ENCODE results near the gene SHISA8.
"Not testable (repeated sequence)": the region's sequence is repeated elsewhere in the genome, so short reads cannot be mapped to it uniquely, and the experiment has no call there.

Gene SHISA8

DNA sequence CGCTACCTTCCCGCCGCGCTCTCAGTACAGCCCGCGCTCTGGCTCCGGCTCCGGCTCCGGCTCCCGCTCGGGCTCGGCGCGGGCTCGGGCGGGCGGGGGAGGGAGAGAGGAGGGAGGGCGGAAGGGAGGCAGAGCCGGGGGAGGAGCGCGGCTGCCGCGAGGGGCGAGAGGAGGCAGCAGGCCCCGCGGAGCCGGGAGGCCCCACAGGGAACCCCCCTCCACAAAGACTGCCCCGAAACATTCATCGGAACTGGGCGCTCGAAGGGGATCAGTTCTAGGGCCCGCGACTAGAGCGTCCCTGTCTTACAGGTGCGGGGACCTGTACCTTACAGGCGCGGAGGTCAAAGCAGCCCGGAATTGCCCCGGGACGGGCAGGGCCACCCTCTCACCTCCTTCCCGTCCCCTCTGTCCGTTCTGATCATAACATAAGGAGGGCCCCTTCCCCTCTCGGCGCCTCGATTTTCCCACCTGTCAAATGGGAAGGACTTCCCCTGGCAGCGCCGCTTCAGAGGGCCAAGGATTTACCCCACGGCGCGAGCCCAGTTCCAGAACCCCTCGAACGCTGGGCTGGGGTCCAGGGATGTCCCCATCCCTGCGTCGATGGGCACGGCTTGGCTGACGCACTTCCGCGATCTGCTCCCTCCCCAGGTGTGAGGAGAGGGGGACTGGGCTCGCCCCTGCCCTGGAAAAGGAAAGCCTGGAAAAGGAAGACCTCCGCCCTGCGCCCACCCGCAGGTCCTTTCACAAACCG, at the start of gene SHISA8:
Gene SHISA8, minus strand, starts transcription at position 40 of the 751 bp plus-strand sequence. CDS start 407 bp downstream, outside the sequence.
- peak; percentile 18 to 20 for DNase-seq

DNA sequence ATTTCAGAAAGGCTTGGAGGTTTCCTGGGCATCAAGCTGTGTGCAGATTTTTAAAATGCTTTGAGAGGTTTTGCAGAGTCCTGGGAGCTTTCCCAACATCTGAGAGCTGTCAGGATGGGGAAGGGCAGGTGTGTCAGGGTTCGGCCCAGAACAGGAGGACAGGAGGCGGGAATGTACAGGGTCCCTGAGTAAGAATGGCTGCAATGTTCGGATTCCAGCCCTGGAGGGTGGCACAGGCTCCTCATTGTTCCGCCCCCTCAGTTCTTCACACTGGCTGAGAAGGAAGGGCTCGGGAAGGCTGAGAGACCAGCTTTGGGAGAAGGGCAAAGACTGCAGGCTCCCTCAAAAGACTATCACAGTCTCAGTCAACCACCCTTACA, 49.2 kb upstream of the SHISA8 start:
- no peak for DNase-seq

DNA sequence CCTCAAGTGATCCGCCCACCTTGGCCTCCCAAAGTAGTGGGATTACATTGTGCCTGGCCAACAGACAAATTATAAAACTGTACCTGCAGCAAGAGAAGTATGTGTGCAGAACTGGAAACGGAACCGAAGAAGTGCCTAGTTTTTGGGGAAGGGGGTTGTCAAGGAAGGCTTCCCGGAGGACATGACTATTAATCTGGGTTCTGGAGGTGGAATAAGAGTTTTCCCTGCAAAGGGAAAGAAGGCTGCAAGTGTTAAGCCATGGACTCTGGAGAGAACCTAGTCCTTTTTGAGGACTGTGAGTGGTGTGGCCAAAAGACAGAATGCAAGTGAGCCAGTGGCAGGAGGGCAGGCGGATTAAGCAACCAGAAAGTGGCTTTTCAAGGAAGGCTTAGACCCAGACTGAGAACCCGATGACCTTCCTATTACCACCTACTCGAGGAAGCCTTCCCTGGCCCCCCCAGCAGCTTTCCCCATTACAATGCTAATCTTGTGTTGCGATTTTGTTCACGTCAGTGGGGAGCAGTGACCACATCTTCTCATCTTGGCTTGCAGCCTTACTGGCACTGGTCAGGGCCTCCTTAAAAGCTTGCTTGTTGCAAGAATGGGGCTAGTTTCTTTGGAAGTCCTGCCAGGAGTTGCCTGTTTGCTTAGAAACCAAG, 48.7 kb upstream of the SHISA8 start:
- no peak for DNase-seq

DNA sequence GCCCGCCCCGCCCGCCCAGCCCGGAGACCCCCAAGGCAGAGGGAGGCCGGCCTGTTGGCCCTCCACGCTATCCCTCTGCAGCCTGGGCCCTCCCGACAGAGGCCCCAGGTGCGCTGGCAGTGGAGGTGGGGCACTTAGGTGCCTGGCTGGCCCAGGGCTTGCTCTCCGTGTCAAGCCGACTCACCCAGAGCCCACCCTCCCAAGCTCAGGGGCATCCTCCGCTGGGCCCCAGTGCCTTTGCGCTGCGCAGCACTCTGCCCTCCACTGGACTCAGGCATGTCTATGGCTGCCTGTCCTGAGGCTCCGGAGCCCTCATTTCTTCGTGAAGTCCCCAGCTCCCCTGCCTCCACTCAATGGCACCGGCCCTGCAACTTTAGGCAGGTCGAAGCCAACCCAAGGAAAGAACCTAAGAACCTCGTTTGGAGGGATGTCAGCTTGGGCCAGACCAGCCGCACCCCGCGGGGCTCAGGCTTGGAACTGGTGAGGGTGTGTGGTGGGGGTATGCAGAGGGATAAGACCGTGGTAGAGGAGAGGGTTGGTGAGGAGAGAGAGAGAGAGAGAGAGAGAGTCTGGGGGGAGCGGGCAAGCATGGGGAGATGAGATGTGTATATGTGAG, 43.2 kb upstream of the SHISA8 start:
- no peak for DNase-seq

DNA sequence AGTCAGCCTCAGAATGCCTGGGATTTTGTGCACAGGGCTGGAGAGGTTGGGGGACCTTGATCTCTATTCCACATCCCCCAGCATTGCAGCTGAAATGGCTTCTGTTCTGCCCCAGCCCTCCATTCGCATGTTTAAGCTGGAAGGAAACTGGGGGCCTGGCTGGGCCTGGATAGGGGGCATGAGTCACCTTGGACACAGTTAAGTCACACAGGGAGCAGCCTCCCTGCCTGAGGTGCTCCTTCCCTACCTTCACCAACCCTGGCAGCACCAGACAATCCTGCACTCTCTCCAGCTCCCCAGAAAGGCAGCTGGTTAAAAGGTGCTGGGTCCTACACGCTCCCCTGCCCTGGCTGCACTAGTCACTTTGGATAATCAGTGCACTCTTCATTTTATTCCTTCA, 37.8 kb upstream of the SHISA8 start:
- DNase-seq, result no peak

DNA sequence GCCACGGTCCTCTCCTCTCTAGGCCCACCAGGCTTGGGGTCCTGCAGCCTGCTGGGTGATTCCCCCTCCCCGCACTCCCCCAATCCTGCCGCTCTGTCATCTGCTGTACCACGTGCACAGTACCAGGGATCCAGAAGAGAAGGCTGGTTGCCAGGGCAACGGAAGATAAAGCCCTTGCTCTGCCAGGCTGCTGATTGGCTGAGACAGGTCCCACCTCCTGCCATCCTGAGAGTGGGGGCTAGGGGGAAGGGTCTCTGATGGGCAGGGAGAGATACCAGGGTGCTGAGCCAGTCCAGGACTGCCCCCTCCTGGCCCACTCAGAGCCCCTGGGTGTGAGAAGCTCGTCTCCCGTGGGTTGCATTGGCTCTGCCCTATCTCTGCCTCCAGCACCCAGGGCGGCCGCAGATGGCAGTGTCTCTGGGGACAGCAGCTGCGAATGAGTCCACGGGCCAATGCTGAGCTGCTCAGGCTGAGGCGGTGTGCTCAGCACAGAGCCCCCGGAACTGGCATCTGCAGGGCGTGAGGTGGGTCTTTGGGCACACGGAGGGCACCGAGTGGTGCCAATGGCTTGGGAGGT, 37.1 kb upstream of the SHISA8 start, which contains the start of gene SMIM45:
Gene SMIM45, plus strand, starts transcription at position 253 of the 577 bp plus-strand sequence.
- DNase-seq, result no peak

DNA sequence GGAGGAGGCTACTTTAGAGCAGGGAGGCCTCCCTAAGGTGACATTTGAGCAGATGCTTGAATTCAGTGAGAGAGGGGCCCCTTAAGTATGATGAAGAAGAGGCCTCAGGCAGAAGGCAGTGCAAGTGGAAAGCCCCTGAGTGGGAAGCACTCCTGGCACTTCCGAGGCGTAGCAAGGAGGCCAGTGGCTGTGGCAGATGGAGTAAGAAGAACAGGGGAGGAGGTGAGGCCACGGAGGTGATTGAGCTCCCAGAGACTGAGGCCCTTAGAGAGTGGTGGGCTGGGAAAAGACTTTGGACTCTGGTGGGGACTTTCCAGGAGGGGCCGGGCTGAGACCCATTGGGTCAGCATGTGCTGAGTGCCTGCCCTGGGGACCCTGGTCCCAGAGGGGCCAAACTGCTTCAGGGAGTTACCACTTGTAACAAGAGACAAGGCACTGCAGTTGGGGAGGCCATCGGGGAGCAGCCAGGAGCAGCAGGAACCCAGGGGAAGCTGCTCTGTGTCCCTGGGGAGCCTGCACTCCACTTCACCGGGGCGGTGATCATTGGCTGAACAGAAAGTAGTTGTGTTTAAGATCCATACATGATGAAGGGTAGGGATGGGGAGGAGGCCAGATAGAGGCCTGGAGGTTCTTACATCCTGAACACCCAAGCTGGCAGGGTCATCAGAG, 34.6 kb upstream of the SHISA8 start:
- DNase-seq, result no peak

DNA sequence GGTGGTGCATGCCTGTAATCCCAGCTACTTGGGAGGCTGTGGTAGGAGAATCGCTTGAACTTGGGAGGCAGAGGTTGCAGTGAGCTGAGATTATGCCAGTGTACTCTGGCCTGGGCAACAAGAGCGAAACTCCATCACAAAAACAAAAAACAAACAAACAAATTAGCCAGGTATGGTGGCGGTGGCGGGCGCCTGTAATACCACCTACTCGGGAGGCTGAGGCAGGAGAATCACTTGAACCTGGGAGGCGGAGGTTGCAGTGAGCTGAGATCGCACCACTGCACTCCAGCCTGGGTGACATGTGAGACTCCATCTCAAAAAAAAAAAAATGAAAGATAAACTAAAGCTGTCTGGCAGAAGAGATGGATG, 34.0 kb upstream of the SHISA8 start:
- DNase-seq, result not testable (repeated sequence)

DNA sequence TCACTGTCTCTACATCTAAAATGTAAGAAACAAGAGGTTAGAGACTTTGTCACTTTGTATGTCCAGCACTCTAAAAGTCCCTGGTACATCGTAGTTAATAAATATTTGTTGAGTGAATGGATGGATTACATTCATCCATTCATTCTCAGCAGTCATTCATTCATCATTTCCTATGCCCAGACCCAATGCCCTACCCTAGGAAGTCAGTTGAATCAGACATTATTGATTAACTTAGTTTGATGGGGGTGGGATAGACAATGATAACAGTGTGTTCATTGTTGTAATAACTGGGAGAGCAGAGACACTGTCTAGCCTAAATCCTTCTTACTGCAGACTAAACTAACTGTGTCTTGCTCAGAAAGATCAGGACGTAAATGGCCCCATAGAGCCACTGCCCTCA, 33.3 kb upstream of the SHISA8 start:
- no peak for DNase-seq

DNA sequence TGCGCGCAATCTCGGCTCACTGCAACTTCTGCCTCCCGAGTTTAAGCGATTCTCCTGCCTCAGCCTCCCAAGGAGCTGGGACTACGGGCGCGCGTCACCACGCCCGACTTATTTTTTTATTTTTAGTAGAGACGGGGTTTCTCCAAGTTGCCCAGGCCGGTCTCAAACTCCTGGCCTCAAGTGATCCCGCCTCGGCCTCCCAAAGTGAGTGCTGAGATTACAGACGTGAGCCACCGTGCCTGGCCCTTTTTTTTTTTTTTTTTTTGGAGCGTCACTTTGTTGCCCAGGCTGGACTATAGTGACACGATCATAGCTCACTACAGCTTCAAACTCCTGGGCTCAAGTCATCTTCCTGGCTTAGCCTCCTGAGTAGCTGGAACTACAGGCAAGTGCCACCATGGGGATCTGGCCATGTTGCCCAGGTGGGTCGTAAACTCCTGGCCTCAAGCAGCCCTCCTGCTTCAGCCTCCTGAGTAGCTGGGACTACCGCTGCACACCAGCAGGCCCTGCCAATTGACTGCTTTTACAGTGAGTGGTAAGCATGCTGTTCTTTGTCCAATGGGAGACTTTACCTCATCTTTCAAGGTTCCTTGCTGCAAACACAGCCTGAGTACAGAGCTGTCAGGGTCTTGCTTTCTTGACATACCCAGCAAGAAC, 32.7 kb upstream of the SHISA8 start:
- no peak for DNase-seq

DNA sequence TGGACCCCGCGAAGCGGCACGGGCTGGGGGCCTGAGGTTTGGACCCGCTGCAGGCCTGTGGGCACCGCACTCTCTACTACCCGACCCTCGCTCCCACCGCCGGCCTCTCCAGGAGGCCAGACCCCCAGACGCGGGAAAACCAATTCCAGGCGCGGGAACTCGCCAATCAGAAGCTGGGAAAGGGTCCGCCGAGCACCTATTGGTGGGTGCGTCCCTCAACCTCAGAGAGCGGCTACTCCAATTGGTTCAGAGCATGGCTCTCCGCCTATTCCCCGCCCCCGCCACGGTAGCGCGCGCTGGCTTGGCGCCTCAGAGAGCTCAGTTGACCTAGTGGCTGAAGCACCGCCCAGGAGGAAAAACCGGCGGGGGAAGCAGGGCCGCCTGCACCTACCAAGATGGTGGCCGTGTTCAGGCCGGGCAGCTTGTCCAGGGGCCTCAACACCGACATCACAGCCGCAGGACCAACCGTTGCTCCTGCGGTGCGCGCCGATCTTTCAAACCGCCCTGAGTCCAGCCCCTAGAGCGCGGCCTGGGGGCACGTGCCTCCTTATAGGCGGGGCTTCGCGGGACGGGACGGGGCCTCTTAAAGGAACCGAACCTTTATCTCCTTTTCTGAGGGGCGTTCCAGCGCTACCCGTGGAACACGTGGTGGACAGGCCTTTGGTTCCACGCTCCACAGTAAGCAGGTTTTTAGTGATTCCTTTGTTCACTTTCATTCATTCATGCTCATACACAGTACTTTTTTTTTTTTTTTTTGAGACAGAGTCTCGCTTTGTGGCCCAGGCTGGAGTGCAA, 32.0 kb upstream of the SHISA8 start, which contains the start of gene CENPM:
Gene CENPM, minus strand, starts transcription at position 524 of the 795 bp plus-strand sequence. Its CDS starts 76 bp downstream, at position 448.
- DNase-seq, result peak; percentile 97

DNA sequence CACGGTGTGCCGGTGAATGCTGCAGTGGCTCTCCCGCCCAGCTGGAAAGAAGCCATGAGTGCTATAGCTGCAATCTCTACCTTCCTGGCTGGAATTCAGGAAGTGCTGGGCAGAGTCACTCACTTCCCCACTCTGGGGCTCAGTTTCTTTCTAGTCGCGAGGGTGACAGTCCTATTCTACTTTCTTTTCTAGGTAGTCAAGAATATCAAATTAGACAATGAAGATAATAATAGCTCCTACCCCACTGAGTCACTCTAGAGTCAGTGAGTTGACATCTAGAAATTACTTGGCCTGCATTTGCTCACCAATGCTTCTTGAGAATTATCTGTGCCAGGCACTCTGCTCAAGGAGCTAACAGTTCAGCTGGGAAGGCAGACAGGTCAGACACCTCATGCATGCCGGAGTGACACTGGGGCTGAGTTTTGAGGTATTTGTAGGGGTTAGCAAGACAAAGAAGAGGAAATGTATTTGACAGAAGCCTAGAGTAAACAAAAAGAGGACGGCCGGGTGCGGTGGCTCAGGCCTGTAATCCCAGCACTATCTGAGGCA, 28.9 kb upstream of the SHISA8 start:
- DNase-seq, result no peak

DNA sequence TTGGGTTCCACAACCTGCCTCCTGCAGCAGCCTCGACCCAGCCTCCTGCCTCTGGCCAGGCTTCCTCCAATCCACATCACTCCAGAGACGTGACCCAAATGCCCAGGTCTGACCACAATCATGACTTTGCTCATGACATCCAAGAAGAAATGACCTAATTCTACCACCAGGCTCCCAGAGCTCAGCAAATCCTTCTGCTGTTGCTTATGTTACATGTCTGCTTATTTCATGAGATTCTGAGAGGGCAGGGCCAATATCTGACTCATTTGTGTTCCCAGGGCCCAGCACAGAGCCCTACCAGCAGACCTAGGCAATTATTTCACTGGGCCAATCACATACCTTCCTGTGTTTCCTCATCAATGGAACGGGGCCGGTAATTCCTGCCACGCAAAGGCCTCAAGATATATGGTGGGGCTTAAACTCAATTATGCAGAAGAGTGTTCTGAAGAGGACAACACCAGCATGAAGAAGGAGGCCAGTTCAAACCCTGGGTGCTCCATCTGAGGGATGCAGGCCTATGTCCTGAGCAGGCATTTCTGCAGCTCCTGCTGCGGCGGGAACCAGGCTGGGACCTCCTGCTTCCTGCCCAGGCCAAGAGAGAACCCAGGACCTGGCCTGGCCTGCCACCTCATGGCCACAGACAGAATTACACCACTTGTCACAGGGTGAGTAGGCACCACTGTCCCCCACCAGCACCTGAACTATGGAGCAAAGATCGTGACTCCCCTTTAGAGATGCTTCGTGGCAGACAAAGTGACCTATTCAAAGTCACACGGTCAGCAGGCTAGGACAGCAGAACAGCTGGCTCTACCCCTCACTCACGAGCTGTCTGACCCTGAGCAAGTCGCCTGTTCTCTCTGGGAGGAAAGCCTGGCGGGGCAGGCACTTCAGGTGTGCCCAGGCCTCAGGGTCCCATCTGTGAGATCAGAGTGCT, 26.2 kb upstream of the SHISA8 start:
- peak; percentile 76 to 79 for DNase-seq

DNA sequence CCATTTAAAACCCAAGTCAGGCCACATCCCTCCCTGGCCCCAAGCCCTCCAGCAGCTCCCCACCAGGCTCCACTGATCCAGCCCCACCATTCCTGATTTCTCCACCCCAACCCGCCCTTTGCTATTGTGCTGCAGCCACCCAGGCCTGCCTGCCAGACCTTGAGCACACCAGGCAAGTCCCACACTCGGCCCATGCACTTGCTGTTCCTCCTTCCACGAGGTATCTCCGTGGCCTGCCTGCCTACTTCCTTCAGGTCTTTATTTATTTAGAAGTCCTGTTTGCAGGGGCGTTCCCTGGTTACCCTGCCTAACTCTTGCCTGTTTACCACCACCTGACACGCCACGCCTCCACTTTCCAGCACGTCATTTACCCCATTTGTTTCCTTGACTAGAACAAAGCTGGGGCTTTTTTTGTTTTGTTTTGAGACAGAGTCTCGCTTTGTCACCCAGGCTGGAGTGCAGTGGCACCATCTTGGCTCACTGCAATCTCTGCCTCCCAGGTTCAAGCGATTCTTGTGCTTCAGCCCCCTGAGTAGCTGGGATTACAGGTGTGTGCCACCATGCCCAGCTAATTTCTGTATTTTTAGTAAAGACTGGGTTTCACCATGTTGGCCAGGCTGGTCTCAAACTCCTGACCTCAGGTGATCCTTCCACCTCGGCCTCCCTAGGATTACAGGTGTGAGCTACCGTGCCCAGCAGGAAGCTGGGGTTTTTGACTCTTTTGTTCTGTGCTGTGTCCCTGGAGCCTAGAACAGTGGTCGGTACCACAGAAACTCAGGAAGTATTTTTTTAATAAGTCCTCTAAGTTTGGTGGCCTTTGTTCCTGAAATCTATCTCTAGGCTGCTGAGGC, 25.3 kb upstream of the SHISA8 start:
- DNase-seq, result no peak

DNA sequence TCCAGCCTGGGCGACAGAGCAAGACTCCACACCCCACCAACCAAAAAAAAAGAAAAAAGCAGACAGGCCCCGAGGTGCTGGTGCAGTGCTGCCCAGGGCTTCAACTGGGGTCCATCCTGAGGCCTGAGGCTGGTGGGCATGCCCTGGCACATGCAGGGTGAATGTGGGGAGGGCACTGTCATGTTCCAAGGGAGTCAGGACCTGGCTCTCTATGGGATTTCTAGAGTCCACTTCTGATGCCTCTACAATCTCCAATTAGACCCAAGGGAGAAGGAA, 22.0 kb upstream of the SHISA8 start:
- DNase-seq, result no peak

DNA sequence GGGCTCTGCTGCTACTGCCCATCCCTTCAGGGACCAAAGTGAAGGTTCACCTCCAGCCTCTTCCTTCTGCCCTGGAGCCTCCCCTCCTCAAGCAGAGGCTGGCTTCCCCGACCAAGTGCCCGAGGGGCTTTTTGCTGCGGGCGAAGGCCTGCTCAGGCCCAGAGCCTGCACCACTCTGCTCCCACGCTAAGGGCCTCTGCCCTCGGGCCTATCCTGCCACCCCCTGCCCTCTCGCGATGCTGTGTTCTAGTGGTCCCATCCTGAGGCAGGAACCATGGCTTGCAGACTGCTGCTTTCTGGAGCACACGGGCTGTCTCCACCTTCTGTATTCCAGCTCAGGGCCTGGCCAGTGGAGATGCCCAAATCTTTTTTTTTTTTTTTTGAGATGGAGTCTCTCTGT, 20.6 kb upstream of the SHISA8 start:
- no peak for DNase-seq

DNA sequence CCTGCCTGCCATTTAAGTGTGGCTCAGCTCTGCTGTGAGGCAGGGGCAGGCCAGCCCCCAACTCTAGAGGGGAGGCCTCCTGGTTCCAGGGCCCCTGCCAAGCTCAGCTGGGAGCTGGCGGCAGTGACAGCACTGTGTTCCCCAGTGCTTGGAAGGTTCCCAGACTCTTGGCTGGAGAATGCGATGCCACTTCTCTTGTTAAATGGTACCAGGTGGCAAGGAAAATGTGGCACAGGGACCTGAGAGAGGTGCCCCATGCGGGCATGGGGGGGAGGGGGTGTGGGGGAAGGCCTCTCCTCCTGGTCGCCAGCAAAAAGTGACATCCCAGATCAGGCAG, 20.1 kb upstream of the SHISA8 start:
- no peak for DNase-seq

DNA sequence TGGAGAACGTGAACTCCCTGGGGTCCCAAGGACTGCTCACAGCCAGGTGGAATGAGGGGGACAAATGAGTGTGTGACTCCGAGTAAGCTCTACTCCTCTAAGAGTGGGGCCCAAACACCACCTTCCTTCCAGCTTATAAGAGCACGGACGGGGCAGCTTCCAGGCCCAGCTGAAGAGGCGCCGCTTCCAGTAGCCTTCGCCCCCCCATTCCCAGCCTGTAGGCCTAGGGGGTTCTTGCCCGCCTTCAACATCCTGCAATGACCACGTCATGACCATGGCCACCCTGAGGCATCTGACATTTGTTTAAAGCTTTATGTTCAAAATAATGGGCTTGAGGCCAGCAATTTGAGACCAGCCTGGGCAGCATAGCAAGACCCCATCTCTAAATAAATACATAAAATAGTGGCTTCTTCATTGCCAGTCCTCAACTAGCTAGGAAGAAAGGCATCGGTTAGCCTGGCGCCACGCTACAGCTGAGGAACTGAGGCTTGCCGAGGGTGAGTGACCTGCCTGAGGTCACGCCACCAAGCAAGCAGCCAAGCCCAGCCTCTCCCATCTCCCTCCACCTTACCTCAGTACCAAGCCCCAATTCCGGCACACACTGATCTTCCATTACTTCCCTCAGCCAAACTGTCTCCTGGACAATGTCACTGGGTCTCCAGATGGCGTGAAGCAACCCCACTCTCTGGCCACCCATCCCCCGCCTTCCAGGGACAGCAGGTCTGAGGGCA, 19.6 kb upstream of the SHISA8 start:
- no peak for DNase-seq
